ENCODE data around the gene TMBIM6.

TMBIM6 gene

GRCh38 chr12:49791700-49792099 is 50.3 kb downstream of the TMBIM6 start:
- H3F3A ChIP-seq (ENCODE audit: insufficient read depth): no peaks in the 10 kb centered on the region
- H4K20me1 ChIP-seq (ENCODE audit: low read depth, low read length): no peaks in the 10 kb centered on the region
- no peaks in the 10 kb centered on the region for H3K79me2 ChIP-seq (ENCODE audit: insufficient read depth, low read length)
- no peak overlapping the region for H3K27ac ChIP-seq (ENCODE audit: low read depth, low read length)
- TF ChIP-seq CTCF (IDR thresholded peaks at IDR 0.05; ENCODE audit: insufficient read depth, low read length, poor library complexity, severe bottlenecking): no peak
- TF ChIP-seq EZH2phosphoT487 (conservative IDR thresholded peaks at IDR 0.05; ENCODE audit: low read length): no peak
- H3K9me3 ChIP-seq (ENCODE audit: insufficient read depth, low read length): no peaks in the 10 kb centered on the region
- no peaks in the 10 kb centered on the region for H3K9me2 ChIP-seq (replicated peaks; ENCODE audit: insufficient read depth, low read length)
- no peak overlapping the region for H3K9ac ChIP-seq (ENCODE audit: low read length)
- no peak overlapping the region for H3K4me2 ChIP-seq (ENCODE audit: low read depth, low read length, poor library complexity, severe bottlenecking)
- H2AFZ ChIP-seq (ENCODE audit: low read depth, low read length, severe bottlenecking): no peak overlapping the region
- no peaks in the 10 kb centered on the region for H3K27me3 ChIP-seq (ENCODE audit: low read length)
- no peaks in the 10 kb centered on the region for H3K36me3 ChIP-seq (ENCODE audit: low read length)
- no peak overlapping the region for H3K4me3 ChIP-seq (ENCODE audit: insufficient read depth, low read length, poor library complexity, severe bottlenecking)

GRCh38 chr12:49792181-49792970 is 51.0 kb downstream of the TMBIM6 start:
- H3K9me2 ChIP-seq (replicated peaks; ENCODE audit: insufficient read depth, low read length): no peaks in the 10 kb centered on the region
- H4K20me1 ChIP-seq (ENCODE audit: low read depth, low read length): no peaks in the 10 kb centered on the region

GRCh38 chr12:49792976-49793580 is 51.7 kb downstream of the TMBIM6 start:
- H3K9me3 ChIP-seq (ENCODE audit: insufficient read depth, low read length): no peaks in the 10 kb centered on the region
- H3K36me3 ChIP-seq (ENCODE audit: low read length): no peaks in the 10 kb centered on the region
- no peak overlapping the region for H2AFZ ChIP-seq (ENCODE audit: low read depth, low read length, severe bottlenecking)
- no peaks in the 10 kb centered on the region for H3K79me2 ChIP-seq (ENCODE audit: insufficient read depth, low read length)
- H4K20me1 ChIP-seq (ENCODE audit: low read depth, low read length): no peaks in the 10 kb centered on the region
- H3K4me3 ChIP-seq (ENCODE audit: insufficient read depth, low read length, poor library complexity, severe bottlenecking): no peak overlapping the region
- H3K9me2 ChIP-seq (replicated peaks; ENCODE audit: insufficient read depth, low read length): no peaks in the 10 kb centered on the region
- H3K27ac ChIP-seq (ENCODE audit: low read depth, low read length): no peak overlapping the region
- TF ChIP-seq EZH2phosphoT487 (conservative IDR thresholded peaks at IDR 0.05; ENCODE audit: low read length) (no peak), CTCF (IDR thresholded peaks at IDR 0.05; ENCODE audit: insufficient read depth, low read length, poor library complexity, severe bottlenecking) (no peak)
- H3K4me2 ChIP-seq (ENCODE audit: low read depth, low read length, poor library complexity, severe bottlenecking): no peak overlapping the region
- no peaks in the 10 kb centered on the region for H3K27me3 ChIP-seq (ENCODE audit: low read length)
- H3F3A ChIP-seq (ENCODE audit: insufficient read depth): no peaks in the 10 kb centered on the region
- no peak overlapping the region for H3K9ac ChIP-seq (ENCODE audit: low read length)

More at GRCh38 chr12:49792181-49792970, 51.0 kb downstream of the TMBIM6 start:
- H3K27me3 ChIP-seq (ENCODE audit: low read length): no peaks in the 10 kb centered on the region
- no peak overlapping the region for H3K9ac ChIP-seq (ENCODE audit: low read length)
- no peak overlapping the region for H3K4me3 ChIP-seq (ENCODE audit: insufficient read depth, low read length, poor library complexity, severe bottlenecking)
- no peaks in the 10 kb centered on the region for H3F3A ChIP-seq (ENCODE audit: insufficient read depth)
- H3K9me3 ChIP-seq (ENCODE audit: insufficient read depth, low read length): no peaks in the 10 kb centered on the region
- H3K36me3 ChIP-seq (ENCODE audit: low read length): no peaks in the 10 kb centered on the region
- H2AFZ ChIP-seq (ENCODE audit: low read depth, low read length, severe bottlenecking): no peak overlapping the region
- TF ChIP-seq CTCF (IDR thresholded peaks at IDR 0.05; ENCODE audit: insufficient read depth, low read length, poor library complexity, severe bottlenecking): no peak
- no peak for TF ChIP-seq EZH2phosphoT487 (conservative IDR thresholded peaks at IDR 0.05; ENCODE audit: low read length)
- no peaks in the 10 kb centered on the region for H3K79me2 ChIP-seq (ENCODE audit: insufficient read depth, low read length)
- no peak overlapping the region for H3K4me2 ChIP-seq (ENCODE audit: low read depth, low read length, poor library complexity, severe bottlenecking)
- no peak overlapping the region for H3K27ac ChIP-seq (ENCODE audit: low read depth, low read length)
